Measurements from ENCODE around the gene CAMSAP2. TPM values are rescaled to one million over a fixed set of nuclear protein-coding genes. Genes with fewer than 3 reads are reported as not detected.
"Not testable (repeated sequence)": the region's sequence is repeated elsewhere in the genome, so short reads cannot be mapped to it uniquely, and the experiment has no call there.

The CAMSAP2 gene
- total RNA-seq, 1 donor from 2014 or later: 48.3 TPM

DNA sequence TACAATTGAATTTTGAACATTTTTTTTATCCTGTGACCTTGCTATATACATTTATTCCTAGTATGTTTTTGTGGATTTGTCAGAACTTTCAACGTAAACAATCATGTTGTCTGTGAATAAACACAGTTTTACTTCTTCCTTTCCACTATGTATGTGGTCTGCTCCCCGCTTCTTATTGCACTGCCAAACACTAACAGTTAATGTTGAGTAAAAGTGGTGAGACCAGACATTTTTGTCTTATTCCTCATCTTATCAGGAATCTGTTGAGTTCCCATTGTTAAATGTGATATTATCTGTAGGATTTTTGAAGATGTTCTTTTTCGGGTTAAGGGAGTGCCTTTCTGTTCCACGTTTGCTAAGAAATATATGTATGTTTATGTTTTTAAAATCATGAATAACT, 45.9 kb downstream of the CAMSAP2 start:
- DNase-seq (ENCODE audit: low read depth): no peak

DNA sequence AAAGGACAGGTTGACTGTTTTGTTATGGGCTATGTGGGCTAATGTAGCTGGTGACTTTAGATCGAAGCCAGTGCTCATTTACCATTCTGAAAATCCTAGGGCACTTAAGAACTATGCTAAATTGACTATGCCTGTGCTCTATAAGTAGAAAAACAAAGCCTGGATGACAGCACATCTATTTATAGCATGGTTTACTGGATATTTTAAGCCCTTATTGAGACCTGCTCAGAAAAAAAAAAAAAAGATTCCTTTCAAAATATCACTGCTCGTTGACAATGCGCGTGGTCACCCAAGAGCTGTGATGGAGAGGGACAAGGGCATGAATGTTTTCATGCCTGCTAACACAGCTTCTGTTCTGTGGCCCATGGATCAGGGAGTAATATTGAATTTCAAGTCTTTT, 48.1 kb downstream of the CAMSAP2 start:
- DNase-seq (ENCODE audit: low read depth): no peak

DNA sequence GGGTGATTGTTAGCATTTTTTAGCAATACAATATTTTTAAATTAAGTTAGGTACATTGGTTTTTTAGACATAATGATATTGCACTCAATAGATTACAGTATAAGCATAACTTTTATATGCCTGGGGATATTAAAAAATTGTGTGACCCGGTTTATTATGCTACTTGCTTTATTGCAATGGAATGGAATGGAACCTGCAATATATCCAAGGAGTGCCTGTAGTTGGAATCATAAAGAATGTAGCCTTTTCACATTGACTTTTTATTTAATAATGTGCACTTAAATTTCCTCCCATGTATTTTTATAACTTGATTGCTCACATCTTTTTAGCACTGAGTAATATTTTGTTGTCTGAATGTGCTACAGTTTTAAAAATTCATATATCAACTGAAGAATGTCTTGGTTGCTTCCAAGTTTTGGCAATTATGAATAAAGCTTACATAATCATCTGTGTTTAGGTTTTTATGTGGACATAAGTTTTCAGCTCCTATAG, 49.2 kb downstream of the CAMSAP2 start:
- no peak for DNase-seq (ENCODE audit: low read depth)

DNA sequence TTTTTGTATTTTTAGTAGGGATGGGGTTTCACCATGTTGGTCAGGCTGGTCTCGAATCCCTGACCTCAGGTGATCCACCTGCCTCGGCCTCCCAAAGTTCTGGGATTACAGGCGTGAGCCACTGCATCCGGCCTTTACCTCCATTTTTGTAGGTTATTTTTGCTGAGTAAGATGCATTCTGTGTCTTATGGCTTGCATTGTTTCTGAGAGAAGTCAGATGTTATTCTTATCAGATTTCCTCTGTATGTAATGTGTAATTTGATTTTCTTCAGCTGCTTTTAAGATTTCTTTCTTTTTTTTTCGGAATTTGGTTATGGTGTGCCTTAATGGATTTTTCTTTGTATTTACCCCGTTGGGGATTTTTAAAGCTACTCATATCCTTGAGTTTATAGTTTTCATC, 52.3 kb downstream of the CAMSAP2 start:
- not testable (repeated sequence) for DNase-seq (ENCODE audit: low read depth)

DNA sequence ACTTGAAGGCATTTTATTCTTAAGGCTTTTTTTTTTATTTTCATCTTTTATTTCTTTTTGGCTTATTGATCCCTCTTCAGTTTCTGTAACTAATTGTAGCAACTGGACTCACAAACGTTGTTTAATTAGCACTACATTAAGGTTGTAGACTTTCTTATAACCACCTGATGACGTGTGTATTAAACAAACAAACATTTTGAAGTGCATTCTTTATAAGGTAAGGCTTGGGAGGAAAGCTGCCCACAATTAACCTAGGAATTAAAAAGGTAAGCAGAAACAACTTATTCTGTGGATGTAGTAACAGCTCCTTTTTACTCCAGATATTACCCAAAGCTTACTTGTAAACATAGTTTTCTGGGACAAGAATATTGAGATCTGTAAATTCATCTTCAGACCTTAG, 55.0 kb downstream of the CAMSAP2 start:
- peak; percentile 12 for DNase-seq (ENCODE audit: low read depth)

DNA sequence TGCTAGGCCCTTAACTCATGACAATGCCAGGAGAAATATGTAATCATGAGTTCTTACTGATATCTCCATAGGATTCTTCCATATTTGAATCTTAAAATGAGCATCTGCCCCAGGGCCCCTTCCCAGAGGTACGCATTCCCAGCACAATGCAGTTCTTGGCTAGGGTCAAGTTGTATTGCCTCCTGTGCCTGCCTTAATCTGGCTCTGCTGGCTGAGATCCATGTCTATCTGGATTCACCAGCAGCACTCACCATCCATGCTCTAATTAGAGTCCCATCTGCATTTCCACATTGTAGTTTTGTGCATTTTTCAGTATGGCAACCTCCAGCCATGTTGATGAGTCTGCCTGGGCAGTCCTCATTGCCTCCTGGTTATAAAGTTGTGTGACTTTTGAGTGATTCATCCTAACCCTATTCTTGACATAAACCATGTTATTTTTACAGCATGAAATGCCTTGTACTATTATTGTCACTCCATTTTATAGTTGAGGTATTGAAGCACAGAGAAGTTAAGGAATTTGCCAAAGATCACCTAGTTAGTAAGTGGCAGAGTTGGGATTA, 55.9 kb downstream of the CAMSAP2 start:
- peak; percentile 22 for DNase-seq (ENCODE audit: low read depth)

DNA sequence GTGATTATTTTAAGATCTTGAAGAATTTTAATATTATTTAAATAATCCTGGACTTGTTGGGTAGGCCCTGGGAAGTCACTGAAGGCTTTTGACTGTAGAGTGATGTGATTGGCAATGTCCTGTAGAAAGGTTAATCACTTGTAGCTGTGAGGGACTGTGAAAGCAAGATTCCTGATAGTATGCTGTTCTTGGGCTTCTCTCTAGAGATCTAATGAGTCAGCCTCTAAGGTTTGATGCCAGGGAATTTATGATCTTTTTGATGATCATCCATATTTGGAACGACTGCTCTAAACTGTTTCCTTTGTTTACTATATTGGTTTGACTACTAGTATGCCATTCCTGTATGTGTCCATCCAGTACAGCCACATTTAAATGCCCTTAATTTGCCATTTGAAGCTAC, 56.5 kb downstream of the CAMSAP2 start:
- no peak for DNase-seq (ENCODE audit: low read depth)

DNA sequence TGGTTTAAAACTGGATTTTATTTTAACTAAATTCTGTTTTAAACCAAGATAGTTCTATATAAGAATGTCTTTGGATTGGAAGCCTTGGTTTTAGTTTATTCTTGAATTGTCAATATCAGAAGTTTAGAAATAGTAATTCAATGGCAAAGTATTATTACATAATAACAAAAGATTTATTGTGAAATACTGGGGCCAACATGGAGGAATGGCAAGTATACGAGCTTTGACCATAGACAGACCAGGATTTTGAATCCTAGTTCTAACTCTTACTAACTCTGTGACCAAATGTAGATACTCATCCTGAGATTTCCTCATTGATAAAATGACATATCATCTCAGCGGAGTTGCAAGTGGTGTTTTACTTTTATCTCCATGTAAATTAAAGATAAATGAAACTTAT, 63.3 kb downstream of the CAMSAP2 start:
- DNase-seq (ENCODE audit: low read depth): no peak

DNA sequence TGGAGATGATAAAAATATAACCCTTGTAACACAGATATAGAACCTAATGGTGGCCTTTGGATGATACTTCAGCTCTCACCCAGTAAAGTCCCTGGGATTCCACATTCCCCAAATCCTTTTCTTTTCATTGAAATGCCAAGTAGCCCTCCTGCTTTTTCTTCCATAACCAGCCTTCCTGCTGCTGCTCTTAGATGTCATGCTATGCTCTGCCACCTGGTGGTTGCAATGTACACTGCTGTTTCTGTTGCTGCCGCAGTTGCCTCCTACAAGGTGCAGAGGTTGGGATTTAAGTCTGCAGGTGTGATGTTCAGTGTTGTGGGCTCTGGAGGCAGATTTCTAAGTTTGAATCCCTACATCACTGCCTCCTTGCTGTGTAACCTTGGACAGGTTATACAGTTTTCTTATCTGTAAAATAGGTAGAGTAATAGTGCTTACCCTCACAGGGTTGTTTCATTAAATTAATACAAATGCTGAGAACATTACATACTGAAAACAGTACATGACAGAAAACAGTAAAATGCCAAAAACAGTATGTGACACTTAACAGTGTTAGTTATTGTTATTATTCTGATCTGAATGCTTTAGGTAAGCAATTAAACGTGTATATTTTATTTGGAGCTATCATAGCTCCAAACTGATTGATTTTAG, 64.3 kb downstream of the CAMSAP2 start:
- peak; percentile 87 for DNase-seq (ENCODE audit: low read depth)

DNA sequence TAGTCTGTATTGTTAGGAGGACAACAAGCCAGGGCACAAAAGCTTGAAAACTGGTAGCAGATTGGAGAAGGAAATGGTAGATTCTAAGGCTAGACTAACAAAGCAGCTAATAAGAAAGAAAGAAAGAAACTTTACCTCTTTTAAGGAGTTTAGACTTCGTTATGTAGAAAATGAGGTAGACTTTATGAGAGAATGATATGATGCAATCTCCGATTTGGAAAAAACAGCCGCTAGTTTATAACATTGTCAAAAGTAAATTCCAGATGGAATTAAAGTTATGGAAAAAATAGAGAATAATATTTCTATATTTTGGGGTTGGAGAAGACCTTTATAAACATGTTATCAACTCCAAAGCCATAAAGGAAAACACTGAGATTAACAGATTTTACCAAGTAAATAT, 67.0 kb downstream of the CAMSAP2 start:
- DNase-seq (ENCODE audit: low read depth): no peak

DNA sequence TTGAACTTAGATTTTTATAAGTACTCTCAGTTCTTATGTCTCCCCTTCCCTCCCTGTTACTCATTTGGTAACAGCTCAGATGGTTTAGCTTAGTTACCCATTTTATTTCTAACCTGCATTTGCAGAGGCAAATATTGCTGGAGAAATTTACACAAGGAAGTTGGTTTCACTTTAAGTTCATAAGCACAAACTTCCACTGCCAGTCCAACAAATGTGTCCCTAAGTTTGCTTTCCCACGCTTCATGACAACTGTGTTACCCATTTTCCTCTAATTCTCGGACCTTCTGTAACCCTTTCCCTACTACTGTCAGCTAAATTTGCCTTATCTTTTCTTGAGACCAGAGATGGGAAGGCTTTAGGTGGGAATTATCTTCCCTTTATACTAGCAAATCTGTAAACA, 70.2 kb downstream of the CAMSAP2 start:
- DNase-seq (ENCODE audit: low read depth): no peak

DNA sequence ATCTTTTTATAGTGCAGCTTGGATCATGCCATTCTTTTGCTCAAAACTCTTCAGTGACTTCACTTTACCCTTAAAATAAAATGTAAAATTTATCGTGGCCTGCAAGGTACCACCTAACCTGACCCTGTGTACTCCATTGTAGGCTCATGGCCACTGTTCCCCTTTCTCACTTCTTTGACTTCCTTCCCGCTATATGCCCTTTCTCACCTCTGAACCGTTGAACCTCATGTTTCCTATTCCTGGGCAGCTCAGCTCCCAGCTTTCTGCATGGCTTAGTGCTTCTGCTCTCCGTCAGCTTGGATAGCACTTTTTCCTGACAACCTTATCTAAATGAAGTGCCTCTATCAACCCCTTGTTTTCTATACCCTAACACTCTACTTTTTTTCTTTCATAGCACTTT, 73.0 kb downstream of the CAMSAP2 start:
- no peak for DNase-seq (ENCODE audit: low read depth)

DNA sequence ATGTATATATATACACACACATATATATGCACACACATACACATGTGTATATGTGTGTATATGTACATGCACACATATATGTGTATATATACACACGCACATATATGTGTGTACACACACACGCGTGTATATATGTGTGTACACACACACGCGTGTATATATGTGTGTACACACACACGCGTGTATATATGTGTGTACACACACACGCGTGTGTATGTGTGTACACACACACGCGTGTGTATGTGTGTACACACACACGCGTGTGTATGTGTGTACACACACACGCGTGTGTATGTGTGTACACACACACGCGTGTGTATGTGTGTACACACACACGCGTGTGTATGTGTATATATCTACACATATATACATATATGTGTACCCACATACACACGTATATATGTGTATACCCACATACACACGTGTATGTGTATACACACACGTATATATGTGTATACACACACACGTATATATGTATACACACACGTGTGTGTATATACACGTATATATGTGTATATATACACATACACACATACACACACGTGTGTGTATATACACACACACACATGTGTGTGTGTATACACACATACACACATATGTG, 78.0 kb downstream of the CAMSAP2 start:
- not testable (repeated sequence) for DNase-seq (ENCODE audit: low read depth)

DNA sequence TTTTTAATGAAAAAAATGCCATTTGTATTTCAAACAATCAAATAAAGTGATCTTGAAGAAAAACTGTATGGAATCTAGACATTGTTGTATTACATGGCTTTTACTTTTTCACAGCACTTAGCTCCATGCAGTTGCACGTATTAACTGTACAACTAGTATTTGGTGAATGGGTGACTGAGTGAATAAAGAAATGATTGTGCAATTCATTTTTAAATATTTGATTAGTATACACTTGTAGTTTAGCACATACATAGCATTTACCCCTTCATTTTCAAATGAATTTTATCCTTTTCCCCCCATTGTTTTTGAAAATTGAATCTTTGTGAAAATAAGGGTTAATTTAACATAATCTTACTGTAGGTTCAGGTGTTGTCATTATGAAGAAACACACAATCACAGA, 79.6 kb downstream of the CAMSAP2 start:
- DNase-seq (ENCODE audit: low read depth): no peak

DNA sequence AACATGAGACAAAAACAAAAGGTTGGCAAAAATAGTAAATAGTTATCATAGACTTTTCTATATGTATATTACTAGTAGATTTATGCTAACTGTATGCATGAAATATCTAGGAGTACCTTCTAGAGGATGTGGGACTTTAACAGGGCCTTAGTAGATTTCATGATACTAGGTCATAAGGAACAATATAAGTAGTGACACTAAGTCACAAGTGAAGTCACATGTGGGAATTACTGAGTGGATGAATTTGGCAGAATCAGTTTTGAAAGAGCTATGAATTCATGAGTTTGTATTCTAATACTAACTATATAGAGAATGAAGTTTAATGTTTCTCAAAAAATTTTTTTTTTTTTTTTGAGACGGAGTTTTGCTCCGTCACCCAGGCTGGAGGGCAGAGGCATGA, 81.0 kb downstream of the CAMSAP2 start:
- no peak for DNase-seq (ENCODE audit: low read depth)

DNA sequence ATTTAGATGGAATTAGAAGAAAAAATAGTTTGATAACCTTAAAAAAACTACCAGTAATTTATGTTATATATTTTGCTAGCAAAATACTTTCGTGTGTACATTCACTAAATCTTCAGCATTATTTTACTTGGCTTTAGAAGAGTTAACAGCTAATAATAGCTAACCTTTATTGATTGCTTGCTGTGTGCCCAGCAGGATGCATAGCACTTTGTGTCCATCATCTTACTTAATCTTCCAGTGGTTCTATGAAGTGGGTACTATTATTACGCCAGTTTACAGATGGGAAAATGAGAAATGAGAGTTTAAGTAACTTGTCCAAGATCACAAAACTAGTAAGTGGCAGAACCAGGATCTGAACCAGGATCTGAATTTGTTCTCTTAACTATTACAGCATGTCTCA, 92.4 kb downstream of the CAMSAP2 start:
- no peak for DNase-seq (ENCODE audit: low read depth)

DNA sequence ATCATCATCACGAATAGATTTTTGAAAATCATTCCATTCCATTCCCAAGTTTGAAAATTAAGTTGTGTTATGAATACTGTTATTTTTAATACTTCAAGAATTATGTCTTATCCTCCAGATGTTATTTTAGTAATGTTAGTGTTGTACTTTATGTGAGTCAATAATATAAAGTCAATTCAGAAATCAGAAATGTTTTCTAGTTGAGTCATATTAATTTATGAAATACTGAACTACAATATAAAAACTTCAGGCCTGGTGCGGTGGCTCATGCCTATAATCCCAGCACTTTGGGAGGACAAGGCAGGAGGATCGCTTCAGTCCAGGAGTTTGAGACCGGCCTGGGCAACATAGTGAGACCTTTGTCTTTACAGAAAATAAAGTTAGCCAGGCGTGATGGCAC, 95.7 kb downstream of the CAMSAP2 start:
- no peak for DNase-seq (ENCODE audit: low read depth)

DNA sequence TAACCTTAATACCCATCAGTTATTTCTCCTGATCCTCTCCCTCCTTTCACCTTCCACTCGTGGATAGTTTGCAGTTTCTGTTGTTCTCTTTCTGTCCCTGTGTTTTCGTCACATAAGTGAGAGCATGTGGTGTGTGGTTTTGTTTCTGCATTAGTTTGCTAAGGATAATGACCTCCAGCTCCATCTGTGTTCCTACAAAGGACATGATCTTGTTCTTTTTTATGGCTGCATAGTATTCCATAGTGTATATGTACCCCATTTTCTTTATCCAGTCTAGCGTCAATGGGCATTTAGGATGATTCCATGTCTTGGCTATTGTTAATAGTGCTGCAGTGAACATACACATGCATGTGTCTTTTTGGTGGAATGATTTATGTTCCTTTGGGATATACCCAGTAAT, 97.5 kb downstream of the CAMSAP2 start:
- no peak for DNase-seq (ENCODE audit: low read depth)

DNA sequence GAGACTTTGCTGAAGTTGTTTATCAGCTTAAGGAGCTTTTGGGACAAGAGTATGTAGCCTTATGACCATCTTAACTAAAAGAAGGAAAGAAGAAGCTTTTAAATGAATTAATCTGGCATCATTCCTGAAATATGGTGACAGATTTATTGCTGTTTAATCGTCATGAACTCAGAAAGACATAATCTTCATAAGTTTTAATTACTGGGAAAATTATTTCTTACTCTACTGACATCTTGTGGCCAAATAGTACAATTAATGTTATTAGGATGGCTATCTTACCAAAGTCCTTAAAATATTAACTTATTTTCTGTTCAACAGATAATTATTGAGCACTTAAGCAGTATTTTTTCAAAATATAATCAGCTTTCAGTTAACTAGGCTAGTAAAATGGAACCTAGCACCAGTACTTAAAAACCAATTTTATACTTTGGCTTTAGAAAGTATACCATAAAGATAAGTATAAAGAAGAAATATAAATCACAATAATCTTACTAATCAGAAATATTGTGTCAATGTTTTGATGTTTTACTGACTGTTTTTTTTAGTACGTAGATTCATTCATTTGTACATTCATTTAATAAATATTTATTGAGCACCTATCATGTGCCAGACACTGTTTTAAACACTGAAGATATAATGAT, 99.4 kb downstream of the CAMSAP2 start:
- peak; percentile 40 for DNase-seq (ENCODE audit: low read depth)

DNA sequence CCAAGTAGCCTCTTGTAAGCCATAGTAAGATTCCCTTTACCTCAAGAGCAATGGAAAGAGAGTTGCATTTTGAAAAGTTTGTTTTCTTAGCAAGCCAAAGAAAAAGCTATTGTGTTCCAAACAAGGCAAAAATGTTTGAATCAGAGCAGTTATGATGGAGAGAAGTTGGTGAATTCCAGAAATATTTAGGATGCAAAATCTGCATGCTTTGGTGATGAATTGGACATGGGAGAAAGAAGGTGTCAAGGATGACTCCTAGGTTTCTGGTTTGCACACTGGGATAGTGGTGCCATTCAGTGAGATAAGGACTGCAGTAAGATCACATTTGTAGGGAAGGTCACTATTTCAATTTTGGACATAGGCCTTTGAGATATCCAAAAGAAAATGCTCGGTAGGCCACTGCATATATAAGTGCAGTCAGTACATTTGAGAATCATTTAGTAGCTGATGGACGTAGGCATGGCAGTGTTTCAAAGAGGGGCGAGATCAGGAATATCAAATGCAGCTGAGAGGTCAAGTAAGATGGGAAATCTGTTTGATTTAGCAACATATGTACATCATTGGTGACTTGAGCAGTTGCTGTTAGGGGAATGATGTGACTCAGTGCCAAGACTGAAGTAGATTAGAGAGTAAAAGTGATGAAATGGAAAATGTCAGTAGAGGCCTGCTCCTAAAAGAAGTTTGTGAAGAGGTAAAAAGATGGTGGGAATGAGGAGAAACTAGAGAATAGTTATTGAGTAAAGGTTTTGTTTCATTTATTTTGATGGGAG, 100.2 kb downstream of the CAMSAP2 start:
- no peak for DNase-seq (ENCODE audit: low read depth)

DNA sequence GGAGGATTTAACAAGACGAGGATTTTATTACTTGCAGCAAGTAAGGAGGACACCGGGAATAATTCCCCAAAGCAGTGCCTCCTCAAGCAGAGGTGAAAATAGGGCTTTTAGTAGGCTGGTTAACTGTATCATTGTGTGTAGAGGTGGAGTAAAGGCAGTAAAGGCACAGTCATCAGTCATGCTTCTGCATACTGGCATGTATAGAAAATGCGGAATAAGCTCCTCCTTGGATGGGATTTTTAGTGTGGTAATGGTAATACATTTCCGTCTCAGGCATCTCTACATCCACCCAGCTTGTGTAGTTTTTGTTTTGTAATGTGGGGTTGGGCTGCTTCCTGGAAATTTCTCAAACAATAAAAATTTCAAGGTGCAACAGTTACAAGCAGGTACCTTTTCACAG, 106.7 kb downstream of the CAMSAP2 start:
- DNase-seq (ENCODE audit: low read depth): no peak

DNA sequence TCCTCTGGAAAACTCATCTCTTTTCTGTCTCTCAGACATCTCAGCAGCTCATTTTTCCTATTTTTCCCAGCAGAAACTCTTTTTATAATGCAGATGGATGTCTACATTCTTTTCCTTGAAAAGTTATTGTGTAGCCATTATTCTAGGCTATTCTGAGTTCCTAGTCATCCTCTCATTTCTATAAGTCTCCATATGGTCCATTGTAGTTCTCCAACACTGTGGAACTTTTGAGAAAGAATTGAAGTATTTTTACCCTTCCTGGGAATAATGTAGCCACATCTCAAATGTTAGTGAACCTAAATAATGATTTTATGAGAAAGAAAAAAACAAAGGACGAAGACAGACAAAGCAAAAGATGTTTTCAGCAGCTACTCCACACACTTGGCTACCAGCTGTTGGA, 107.7 kb downstream of the CAMSAP2 start:
- no peak for DNase-seq (ENCODE audit: low read depth)

Data from renal cortical epithelial cell (primary cell).